ENCODE data around the gene TMEM170B.

DNA sequence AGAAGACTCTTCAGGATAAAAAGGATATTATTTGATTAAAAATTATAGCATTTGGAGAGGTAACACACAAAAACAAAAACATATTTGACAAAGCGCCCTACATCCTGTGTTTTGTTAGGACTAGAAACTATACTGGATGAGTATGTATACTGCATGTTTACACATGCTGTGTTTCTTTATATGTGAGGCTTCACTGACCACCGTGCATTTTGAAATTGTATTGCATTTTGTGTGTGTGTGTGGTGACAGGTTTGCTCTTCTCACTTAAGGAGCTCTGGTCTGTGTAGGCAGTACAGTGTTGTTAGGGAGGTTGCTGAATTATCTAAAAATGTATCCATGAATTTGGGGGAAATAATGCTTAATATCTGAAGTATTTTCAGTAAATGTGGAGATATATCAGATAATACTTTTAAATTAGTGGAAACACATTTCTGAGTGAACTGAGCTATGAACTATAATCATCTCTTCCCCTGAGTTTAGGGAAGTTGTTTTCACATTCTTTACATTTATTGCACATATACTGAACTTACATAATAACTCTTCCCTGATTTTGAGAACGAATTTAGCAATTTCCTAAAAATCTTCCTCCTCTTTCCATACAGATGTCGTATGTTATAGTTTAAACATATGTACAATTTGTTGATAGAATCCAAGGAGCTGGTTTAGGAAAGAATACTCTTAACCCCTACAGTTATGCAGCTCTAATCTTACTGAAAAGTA lies 43.3 kb downstream of the TMEM170B start:
- TF ChIP-seq EZH2phosphoT487 (IDR thresholded peaks at IDR 0.05; ENCODE audit: borderline replicate concordance) (no peak), CTCF (conservative IDR thresholded peaks at IDR 0.05; ENCODE audit: low read length) (no peak)

All from Loucy (cell line).